PC-3 (cell line): Measurements from ENCODE around the gene PCSK2. TPM values are rescaled to one million over a fixed set of nuclear protein-coding genes. Genes with fewer than 3 reads are reported as not detected.

Experiments
- ATAC-seq: fragments of 200-7000 bp; cut with Tn5 transposase; 2 replicates; pipeline ENCODE4 v1.9.1; 2020; ENCODE audit warnings: mild to moderate bottlenecking, moderate library complexity
- BruUV-seq: library from RNA; stranded (reverse); fragments of 400-500 nt; replicated peaks from 2 replicates; lab custom pipeline; 2021; lab: Mats Ljungman, UMichigan
- CTCF ChIA-PET: fragments of 300-600 bp; sonication (Branson Sonifier 250); formaldehyde crosslinking; loops from one replicate; lab custom pipeline; 2022; ENCODE audit warnings: antibody characterized with exemption; lab: Charles Lee
- POLR2A ChIA-PET: fragments of 300-600 bp; sonication (Branson Sonifier 250); formaldehyde crosslinking; loops from one replicate; lab custom pipeline; 2022; ENCODE audit warnings: antibody characterized with exemption; ENCODE audit not compliant: unreplicated experiment; lab: Charles Lee
- DNase-seq: peaks from one replicate; pipeline ENCODE4 v3.0.0-alpha.2; 2015
- H2AFZ ChIP-seq: fragments of 300-600 bp; sonication (generic); 2 replicates; pipeline ENCODE4 v1.6.0; 2016; ENCODE audit warnings: antibody characterized with exemption, low read length
- H3F3A ChIP-seq: fragments of 300-600 bp; sonication (generic); one replicate; pipeline ENCODE4 v1.6.0; 2017; ENCODE audit warnings: antibody characterized with exemption, low read length, control low read depth, mild to moderate bottlenecking; ENCODE audit not compliant: unreplicated experiment
- H3K27ac ChIP-seq: fragments of 300-600 bp; sonication (generic); 2 replicates; pipeline ENCODE4 v1.5.1; 2016; ENCODE audit warnings: mild to moderate bottlenecking, low read length
- H3K27me3 ChIP-seq: fragments of 300-600 bp; sonication (generic); 2 replicates; pipeline ENCODE4 v1.6.1; 2016; ENCODE audit warnings: low read length, mixed read lengths
- H3K36me3 ChIP-seq: fragments of 300-600 bp; sonication (generic); 2 replicates; pipeline ENCODE4 v1.6.1; 2016; ENCODE audit warnings: low read depth, mixed run types, low read length, mixed read lengths
- H3K4me1 ChIP-seq: fragments of 300-600 bp; sonication (generic); 2 replicates; pipeline ENCODE4 v1.5.1; 2016; ENCODE audit warnings: low read length; ENCODE audit not compliant: insufficient read depth
- H3K4me2 ChIP-seq: fragments of 300-600 bp; sonication (generic); 2 replicates; pipeline ENCODE4 v1.6.0; 2016; ENCODE audit warnings: low read length
- H3K4me3 ChIP-seq: fragments of 300-600 bp; sonication (generic); 2 replicates; pipeline ENCODE4 v1.5.1; 2016; ENCODE audit warnings: mild to moderate bottlenecking, low read length, mixed read lengths
- H3K79me2 ChIP-seq: fragments of 300-600 bp; sonication (generic); 2 replicates; pipeline ENCODE4 v1.6.1; 2017; ENCODE audit warnings: low read length, mixed read lengths
- H3K9ac ChIP-seq: fragments of 300-600 bp; sonication (generic); 2 replicates; pipeline ENCODE4 v1.6.0; 2016; ENCODE audit warnings: mild to moderate bottlenecking, low read length
- H3K9me2 ChIP-seq: fragments of 300-600 bp; sonication (generic); replicated peaks from 2 replicates; pipeline ENCODE4 v1.6.1; 2016; ENCODE audit warnings: mixed run types, low read length, mixed read lengths
- H3K9me3 ChIP-seq: fragments of 300-600 bp; sonication (generic); 2 replicates; pipeline ENCODE4 v1.6.1; 2016; ENCODE audit warnings: low read length, mixed read lengths
- H4K20me1 ChIP-seq: fragments of 300-600 bp; sonication (generic); 2 replicates; pipeline ENCODE4 v1.6.1; 2016; ENCODE audit warnings: low read length, mixed read lengths
- EZH2 ChIP-seq: fragments of 300-600 bp; sonication (generic); IDR thresholded peaks from one replicate; pipeline ENCODE4 v1.6.1; 2017; ENCODE audit warnings: antibody characterized with exemption, mild to moderate bottlenecking, low read length; ENCODE audit not compliant: unreplicated experiment
- EZH2phosphoT487 ChIP-seq: fragments of 300-600 bp; sonication (generic); IDR thresholded peaks from 2 replicates; pipeline ENCODE4 v1.6.1; 2018; ENCODE audit warnings: mild to moderate bottlenecking, antibody characterized with exemption, low read length, borderline replicate concordance
- intact Hi-C: fragments of 100-400 bp; cut with micrococcal nuclease; formaldehyde crosslinking; loops from 2 replicates; pipeline ENCODE4 v1.9.0; 2023
- total RNA-seq: library from RNA; depleted of rRNA; stranded (reverse); fragments of >200 nt; gene quantifications from 2 replicates; pipeline ENCODE4 v1.2.3, GENCODE V29; 2014
- TF ChIP-seq, protein P1 (sequence below): fragments of 300-600 bp; sonication (generic); conservative IDR thresholded peaks from 2 replicates; pipeline ENCODE4 v1.5.1; 2017; ENCODE audit warnings: antibody characterized with exemption, low read depth, mild to moderate bottlenecking, low read length

PCSK2 gene
- total RNA-seq, 1 experiment from 2014 or later, result not detected

DNA sequence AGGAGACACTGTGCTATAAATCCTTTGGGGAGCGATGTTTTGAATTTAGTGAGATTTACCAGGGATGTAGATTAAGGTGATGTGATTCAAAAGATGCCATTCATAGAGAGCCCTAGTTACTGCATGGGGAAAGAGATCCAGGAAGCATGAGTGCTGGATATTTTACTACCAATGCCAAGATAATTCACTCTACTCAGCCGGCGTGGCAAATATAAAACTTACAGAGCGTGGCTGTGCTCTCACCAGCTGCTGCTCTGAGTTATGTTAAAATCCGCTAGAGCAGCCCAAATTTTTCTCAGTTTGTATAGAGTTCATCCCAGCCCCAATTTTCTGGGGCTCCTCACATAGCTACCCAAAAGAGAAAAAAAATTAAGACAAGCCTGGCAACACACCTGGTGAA lies 255.7 kb downstream of the PCSK2 start:
- H3K9me3 ChIP-seq, result no peaks in the 10 kb centered on the region
- no peaks in the 10 kb centered on the region for H3K4me1 ChIP-seq
- BruUV-seq, result no TSS peak
- H3K36me3 ChIP-seq, result no peaks in the 10 kb centered on the region
- H3K4me2 ChIP-seq, result no peak overlapping the region
- intact Hi-C loops, result no loop called here
- H3K4me3 ChIP-seq, result no peak overlapping the region
- ChIA-PET CTCF (interaction anchor here (0.6 kb wide), 1 partner anchor 902 kb away, joined by 3 read pairs; no protein-coding TSS in a partner anchor), POLR2A (no interaction called here)
- no peaks in the 10 kb centered on the region for H3K9me2 ChIP-seq
- H3K79me2 ChIP-seq, result no peaks in the 10 kb centered on the region
- H3K27me3 ChIP-seq, result peaks cover 65% of the 10 kb centered on the region
- DNase-seq (no peak), ATAC-seq (no peak)
- no peak overlapping the region for H2AFZ ChIP-seq
- H3K9ac ChIP-seq, result no peak overlapping the region
- no peak for TF ChIP-seq EZH2phosphoT487
- H3K27ac ChIP-seq, result no peak overlapping the region
- no peaks in the 10 kb centered on the region for H4K20me1 ChIP-seq
- H3F3A ChIP-seq, result no peaks in the 10 kb centered on the region

DNA sequence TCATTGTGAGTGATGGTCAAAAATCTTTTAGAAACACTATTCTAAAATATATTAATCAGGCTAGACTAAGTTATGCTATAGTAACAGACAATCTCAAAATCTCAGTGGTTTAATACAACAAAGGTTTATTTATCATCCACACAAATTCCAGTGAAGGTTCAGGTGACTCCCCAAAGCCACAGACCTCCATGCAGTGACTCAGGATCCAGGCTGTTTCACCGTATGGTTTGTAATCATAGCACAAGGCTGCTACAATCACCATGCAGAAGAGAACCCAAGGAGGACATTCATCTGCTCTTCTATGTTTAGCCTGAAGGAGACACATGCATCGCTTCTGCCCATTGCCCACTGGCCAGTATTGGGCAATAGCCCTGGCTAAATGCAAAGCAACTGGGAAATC lies 258.2 kb downstream of the PCSK2 start:
- ChIA-PET CTCF (no interaction called here), POLR2A (no interaction called here)
- peaks cover 79% of the 10 kb centered on the region for H3K27me3 ChIP-seq
- no peak overlapping the region for H3K4me3 ChIP-seq
- no peaks in the 10 kb centered on the region for H3K9me3 ChIP-seq
- BruUV-seq, result no TSS peak
- no peaks in the 10 kb centered on the region for H4K20me1 ChIP-seq
- no peaks in the 10 kb centered on the region for H3K9me2 ChIP-seq
- H3K9ac ChIP-seq, result no peak overlapping the region
- no peak for ATAC-seq
- H3K4me2 ChIP-seq, result no peak overlapping the region
- no peaks in the 10 kb centered on the region for H3K4me1 ChIP-seq
- no peaks in the 10 kb centered on the region for H3K79me2 ChIP-seq
- DNase-seq, result no peak
- no peaks in the 10 kb centered on the region for H3F3A ChIP-seq
- H2AFZ ChIP-seq, result no peak overlapping the region
- no peaks in the 10 kb centered on the region for H3K36me3 ChIP-seq
- H3K27ac ChIP-seq, result no peak overlapping the region
- TF ChIP-seq, protein P1, sequence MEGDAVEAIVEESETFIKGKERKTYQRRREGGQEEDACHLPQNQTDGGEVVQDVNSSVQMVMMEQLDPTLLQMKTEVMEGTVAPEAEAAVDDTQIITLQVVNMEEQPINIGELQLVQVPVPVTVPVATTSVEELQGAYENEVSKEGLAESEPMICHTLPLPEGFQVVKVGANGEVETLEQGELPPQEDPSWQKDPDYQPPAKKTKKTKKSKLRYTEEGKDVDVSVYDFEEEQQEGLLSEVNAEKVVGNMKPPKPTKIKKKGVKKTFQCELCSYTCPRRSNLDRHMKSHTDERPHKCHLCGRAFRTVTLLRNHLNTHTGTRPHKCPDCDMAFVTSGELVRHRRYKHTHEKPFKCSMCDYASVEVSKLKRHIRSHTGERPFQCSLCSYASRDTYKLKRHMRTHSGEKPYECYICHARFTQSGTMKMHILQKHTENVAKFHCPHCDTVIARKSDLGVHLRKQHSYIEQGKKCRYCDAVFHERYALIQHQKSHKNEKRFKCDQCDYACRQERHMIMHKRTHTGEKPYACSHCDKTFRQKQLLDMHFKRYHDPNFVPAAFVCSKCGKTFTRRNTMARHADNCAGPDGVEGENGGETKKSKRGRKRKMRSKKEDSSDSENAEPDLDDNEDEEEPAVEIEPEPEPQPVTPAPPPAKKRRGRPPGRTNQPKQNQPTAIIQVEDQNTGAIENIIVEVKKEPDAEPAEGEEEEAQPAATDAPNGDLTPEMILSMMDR, result no peak
- no peak for TF ChIP-seq EZH2phosphoT487
- no peak for TF ChIP-seq EZH2
- intact Hi-C loops, result no loop called here

DNA sequence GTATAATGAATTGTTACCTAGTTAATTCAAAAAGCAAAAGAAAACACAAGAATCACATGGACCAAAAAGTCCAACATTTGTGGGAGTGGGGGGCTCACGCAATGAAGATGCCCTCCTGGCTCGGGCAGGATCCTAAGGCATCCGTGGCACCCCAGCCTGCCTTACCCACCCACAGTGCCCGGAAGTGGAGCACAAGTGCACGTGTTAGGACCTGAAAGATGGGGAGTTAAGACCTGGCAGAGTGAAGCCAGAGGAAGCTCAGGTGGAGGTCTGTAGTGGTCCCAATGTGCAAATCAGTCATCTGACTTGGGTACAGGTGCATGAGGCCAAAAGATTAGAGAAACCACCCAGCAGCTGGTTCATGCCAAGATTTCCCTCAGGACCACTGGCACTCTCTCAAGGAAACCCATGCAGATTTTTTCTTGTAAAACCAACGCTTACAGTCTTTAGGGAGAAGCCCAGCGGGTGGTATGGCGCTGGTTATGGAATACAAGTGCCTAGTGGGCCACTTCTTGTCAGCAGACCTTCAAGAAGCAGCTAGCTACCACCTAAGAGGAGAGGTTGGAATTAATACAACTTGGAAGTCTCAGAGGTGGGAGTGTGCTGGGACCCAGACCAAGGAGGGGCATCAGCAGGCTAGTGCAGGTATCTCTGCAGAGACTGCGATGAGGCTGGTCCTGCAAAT lies 262.2 kb downstream of the PCSK2 start:
- Histone ChIP-seq H3K9ac (no peak overlapping the region), H4K20me1 (no peaks in the 10 kb centered on the region), H3K79me2 (no peaks in the 10 kb centered on the region), H3K9me3 (no peaks in the 10 kb centered on the region), H2AFZ (no peak overlapping the region), H3K4me3 (no peak overlapping the region), H3K36me3 (no peaks in the 10 kb centered on the region), H3K27ac (no peak overlapping the region), H3K9me2 (no peaks in the 10 kb centered on the region), H3K4me1 (no peaks in the 10 kb centered on the region), H3F3A (no peaks in the 10 kb centered on the region), H3K4me2 (no peak overlapping the region), H3K27me3 (peaks cover 64% of the 10 kb centered on the region)
- intact Hi-C loops, result no loop called here
- no TSS peak for BruUV-seq
- TF ChIP-seq EZH2phosphoT487 (no peak), EZH2 (no peak)
- TF ChIP-seq, protein P1, result no peak
- no peak for ATAC-seq
- CTCF ChIA-PET, result no interaction called here
- POLR2A ChIA-PET, result no interaction called here
- no peak for DNase-seq
